ENCODE data around the gene CCND1. TPM values are rescaled to one million over a fixed set of nuclear protein-coding genes. Genes with fewer than 3 reads are reported as not detected.

Gene CCND1
- total and polyA plus RNA-seq, 2 donors, result 7.3 to 33.3 TPM

- no peaks in the 10 kb centered on the region for H3K9me3 ChIP-seq (ENCODE audit: control insufficient read depth in 2 of 2, insufficient read depth in 1 of 2, low read length in 1 of 2)
- 89% methylated on average over 10 of the region's 10 CpGs for WGBS
- peaks cover 0 to 5% of the 10 kb centered on the region in 2 donors for H3K4me1 ChIP-seq (ENCODE audit: control insufficient read depth in 2 of 2, insufficient read depth in 2 of 2, low read length in 2 of 2)
- no peak for DNase-seq (ENCODE audit: low read depth in 6 of 9, low spot score in 9 of 9)
- no peak overlapping the region for H3K27ac ChIP-seq (ENCODE audit: low read depth in 1 of 2, low read length in 1 of 2)
- H3K4me3 ChIP-seq (ENCODE audit: low read length in 2 of 2), result no peak overlapping the region
- H3K36me3 ChIP-seq (ENCODE audit: control insufficient read depth in 2 of 2, insufficient read depth in 2 of 2, low read length in 1 of 2), result no peaks in the 10 kb centered on the region
- H3K27me3 ChIP-seq (ENCODE audit: control insufficient read depth in 2 of 2, insufficient read depth in 1 of 2, low read length in 1 of 2), result peaks cover 31 to 67% of the 10 kb centered on the region in 2 donors
These were observed 56.9 kb downstream of the CCND1 start for GRCh38 chr11:69697861-69698260.

DNA sequence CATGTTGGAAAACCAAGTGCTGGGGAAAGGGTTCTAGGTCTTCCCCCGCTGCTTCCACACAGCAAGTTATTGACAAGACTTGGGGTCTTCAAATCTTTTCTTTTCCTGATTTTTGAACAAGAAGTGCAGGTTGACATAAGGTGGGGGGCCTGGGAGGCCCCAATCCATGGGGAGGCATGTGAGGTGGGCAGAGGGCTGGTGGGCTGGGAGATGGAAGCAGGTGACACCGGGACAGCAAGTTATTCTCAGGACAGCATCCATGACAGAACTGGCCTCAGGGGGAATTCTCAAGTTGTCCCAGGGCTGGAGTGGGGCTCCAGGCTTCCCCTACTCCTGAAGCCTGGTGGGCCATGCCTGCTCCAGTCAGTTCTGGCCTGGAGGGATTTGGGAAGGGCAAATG, 57.4 kb downstream of the CCND1 start:
- Histone ChIP-seq H3K36me3 (ENCODE audit: control insufficient read depth in 2 of 2, insufficient read depth in 2 of 2, low read length in 1 of 2) (no peaks in the 10 kb centered on the region), H3K27me3 (ENCODE audit: control insufficient read depth in 2 of 2, insufficient read depth in 1 of 2, low read length in 1 of 2) (peaks cover 36 to 69% of the 10 kb centered on the region in 2 donors), H3K4me1 (ENCODE audit: control insufficient read depth in 2 of 2, insufficient read depth in 2 of 2, low read length in 2 of 2) (peaks cover 0 to 5% of the 10 kb centered on the region in 2 donors), H3K27ac (ENCODE audit: low read depth in 1 of 2, low read length in 1 of 2) (no peak overlapping the region), H3K9me3 (ENCODE audit: control insufficient read depth in 2 of 2, insufficient read depth in 1 of 2, low read length in 1 of 2) (no peaks in the 10 kb centered on the region), H3K4me3 (ENCODE audit: low read length in 2 of 2) (no peak overlapping the region)
- WGBS, result 85% methylated on average over 2 of the region's 2 CpGs
- no peak for DNase-seq (ENCODE audit: low read depth in 6 of 9, low spot score in 9 of 9)

GRCh38 chr11:69699213-69699612, 58.3 kb downstream of the CCND1 start:
- Histone ChIP-seq H3K4me3 (ENCODE audit: low read length in 2 of 2) (no peak overlapping the region), H3K27me3 (ENCODE audit: control insufficient read depth in 2 of 2, insufficient read depth in 1 of 2, low read length in 1 of 2) (peaks cover 45 to 78% of the 10 kb centered on the region in 2 donors)
- no peak for DNase-seq (ENCODE audit: low read depth in 6 of 9, low spot score in 9 of 9)

GRCh38 chr11:69700278-69701140, 59.6 kb downstream of the CCND1 start:
- 32% methylated on average over 20 of the region's 20 CpGs for WGBS
- H3K4me3 ChIP-seq (ENCODE audit: low read length in 2 of 2), result no peak overlapping the region
- no peaks in the 10 kb centered on the region for H3K36me3 ChIP-seq (ENCODE audit: control insufficient read depth in 2 of 2, insufficient read depth in 2 of 2, low read length in 1 of 2)
- peaks cover 0 to 2% of the 10 kb centered on the region in 2 donors for H3K9me3 ChIP-seq (ENCODE audit: control insufficient read depth in 2 of 2, insufficient read depth in 1 of 2, low read length in 1 of 2)
- peaks cover 58 to 86% of the 10 kb centered on the region in 2 donors for H3K27me3 ChIP-seq (ENCODE audit: control insufficient read depth in 2 of 2, insufficient read depth in 1 of 2, low read length in 1 of 2)
- DNase-seq (ENCODE audit: low read depth in 6 of 9, low spot score in 9 of 9), result no peak
- no peak overlapping the region for H3K27ac ChIP-seq (ENCODE audit: low read depth in 1 of 2, low read length in 1 of 2)
- peaks cover 0 to 5% of the 10 kb centered on the region in 2 donors for H3K4me1 ChIP-seq (ENCODE audit: control insufficient read depth in 2 of 2, insufficient read depth in 2 of 2, low read length in 2 of 2)

More at GRCh38 chr11:69699213-69699612, 58.3 kb downstream of the CCND1 start:
- no peak overlapping the region for H3K27ac ChIP-seq (ENCODE audit: low read depth in 1 of 2, low read length in 1 of 2)
- H3K36me3 ChIP-seq (ENCODE audit: control insufficient read depth in 2 of 2, insufficient read depth in 2 of 2, low read length in 1 of 2), result no peaks in the 10 kb centered on the region
- H3K9me3 ChIP-seq (ENCODE audit: control insufficient read depth in 2 of 2, insufficient read depth in 1 of 2, low read length in 1 of 2), result peaks cover 0 to 1% of the 10 kb centered on the region in 2 donors
- 93% methylated on average over 13 of the region's 13 CpGs for WGBS
- peaks cover 0 to 5% of the 10 kb centered on the region in 2 donors for H3K4me1 ChIP-seq (ENCODE audit: control insufficient read depth in 2 of 2, insufficient read depth in 2 of 2, low read length in 2 of 2)

DNA sequence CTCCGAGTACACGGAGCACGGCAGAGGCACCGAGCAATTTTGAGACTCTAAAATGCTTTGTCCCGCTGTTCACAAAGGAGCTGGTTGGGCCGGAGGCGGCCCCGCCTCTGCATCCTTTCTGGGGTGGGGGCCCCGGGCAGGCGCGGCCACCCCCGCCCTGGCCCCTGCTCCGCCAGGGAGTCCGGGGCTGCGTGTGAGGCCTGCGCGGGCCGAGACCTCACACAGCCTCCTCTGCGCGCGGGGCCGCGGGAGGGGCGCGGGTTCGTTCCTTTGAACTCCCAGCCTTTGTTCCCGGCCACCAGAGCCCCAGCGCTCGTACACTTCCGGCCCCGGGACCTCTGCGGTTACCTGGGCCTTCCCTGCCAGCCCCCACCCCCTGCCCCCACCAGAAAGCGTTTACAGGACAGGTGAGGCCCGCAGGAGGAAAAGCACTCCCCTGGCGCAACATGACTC, 61.3 kb downstream of the CCND1 start:
- WGBS, result 2% methylated on average over 35 of the region's 35 CpGs
- no peak overlapping the region for H3K4me3 ChIP-seq (ENCODE audit: low read length in 2 of 2)
- peaks cover 0 to 2% of the 10 kb centered on the region in 2 donors for H3K9me3 ChIP-seq (ENCODE audit: control insufficient read depth in 2 of 2, insufficient read depth in 1 of 2, low read length in 1 of 2)
- no peak for DNase-seq (ENCODE audit: low read depth in 6 of 9, low spot score in 9 of 9)
- no peak overlapping the region for H3K27ac ChIP-seq (ENCODE audit: low read depth in 1 of 2, low read length in 1 of 2)
- peaks cover 75 to 96% of the 10 kb centered on the region in 2 donors for H3K27me3 ChIP-seq (ENCODE audit: control insufficient read depth in 2 of 2, insufficient read depth in 1 of 2, low read length in 1 of 2)
- H3K36me3 ChIP-seq (ENCODE audit: control insufficient read depth in 2 of 2, insufficient read depth in 2 of 2, low read length in 1 of 2), result no peaks in the 10 kb centered on the region
- H3K4me1 ChIP-seq (ENCODE audit: control insufficient read depth in 2 of 2, insufficient read depth in 2 of 2, low read length in 2 of 2), result peaks cover 0 to 5% of the 10 kb centered on the region in 2 donors

DNA sequence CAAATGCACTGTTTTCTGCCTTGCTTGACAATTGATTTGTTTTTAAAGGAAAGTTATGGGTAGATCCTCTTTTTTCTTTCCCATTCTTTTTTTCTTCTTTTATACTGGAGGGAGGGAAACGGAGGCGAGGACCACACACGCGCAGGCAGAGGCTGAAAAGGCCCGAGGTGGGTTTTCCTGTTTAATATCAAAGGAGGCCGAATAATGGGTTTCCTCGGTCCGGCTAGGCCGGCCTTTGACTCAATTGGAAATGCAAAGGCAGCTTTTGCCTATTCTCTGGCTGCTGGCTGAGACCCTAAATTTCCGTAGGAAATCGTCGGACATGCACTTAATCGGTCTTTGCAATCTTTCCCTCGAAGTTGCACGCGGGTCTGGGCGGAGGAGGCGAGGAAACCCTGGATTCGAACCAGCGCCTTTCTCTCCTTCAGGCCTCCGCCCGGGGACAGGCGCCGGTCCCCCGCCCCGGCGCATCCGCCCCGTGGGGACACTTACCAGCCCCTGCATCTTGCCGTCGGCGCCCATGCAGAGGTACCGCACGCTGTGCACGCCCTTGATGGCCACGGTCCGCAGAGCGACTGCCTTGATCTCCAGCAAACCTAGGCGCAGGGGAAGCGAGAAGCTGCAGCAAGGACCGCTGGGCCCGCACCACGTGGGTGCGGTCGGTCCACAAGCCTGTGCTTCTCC, 62.0 kb downstream of the CCND1 start:
- H3K4me1 ChIP-seq (ENCODE audit: control insufficient read depth in 2 of 2, insufficient read depth in 2 of 2, low read length in 2 of 2), result peaks cover 0 to 5% of the 10 kb centered on the region in 2 donors
- no peak overlapping the region for H3K27ac ChIP-seq (ENCODE audit: low read depth in 1 of 2, low read length in 1 of 2)
- no peaks in the 10 kb centered on the region for H3K36me3 ChIP-seq (ENCODE audit: control insufficient read depth in 2 of 2, insufficient read depth in 2 of 2, low read length in 1 of 2)
- no peak for DNase-seq (ENCODE audit: low read depth in 6 of 9, low spot score in 9 of 9)
- no peak overlapping the region for H3K4me3 ChIP-seq (ENCODE audit: low read length in 2 of 2)
- peaks cover 0 to 2% of the 10 kb centered on the region in 2 donors for H3K9me3 ChIP-seq (ENCODE audit: control insufficient read depth in 2 of 2, insufficient read depth in 1 of 2, low read length in 1 of 2)
- H3K27me3 ChIP-seq (ENCODE audit: control insufficient read depth in 2 of 2, insufficient read depth in 1 of 2, low read length in 1 of 2), result peaks cover 76 to 92% of the 10 kb centered on the region in 2 donors
- WGBS, result 5% methylated on average over 45 of the region's 45 CpGs

DNA sequence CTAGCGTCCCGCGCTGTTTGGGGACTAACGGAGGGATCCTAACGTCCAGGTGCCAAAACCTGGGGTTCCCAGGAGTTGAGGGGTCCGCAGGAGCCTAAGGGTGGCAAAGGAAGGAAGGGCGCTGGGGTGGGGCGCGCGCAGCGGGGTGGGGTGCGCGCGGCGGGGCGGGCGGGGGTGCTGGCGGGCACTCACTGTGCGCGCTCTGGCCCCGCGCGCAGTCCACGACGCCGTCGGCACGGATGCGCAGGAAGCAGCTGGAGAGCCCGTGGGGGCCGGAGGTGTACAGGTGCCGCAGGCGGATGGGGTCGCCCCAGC, 62.5 kb downstream of the CCND1 start:
- DNase-seq (ENCODE audit: low read depth in 6 of 9, low spot score in 9 of 9), result no peak
- Histone ChIP-seq H3K4me1 (ENCODE audit: control insufficient read depth in 2 of 2, insufficient read depth in 2 of 2, low read length in 2 of 2) (peaks cover 0 to 5% of the 10 kb centered on the region in 2 donors), H3K9me3 (ENCODE audit: control insufficient read depth in 2 of 2, insufficient read depth in 1 of 2, low read length in 1 of 2) (peaks cover 0 to 2% of the 10 kb centered on the region in 2 donors), H3K36me3 (ENCODE audit: control insufficient read depth in 2 of 2, insufficient read depth in 2 of 2, low read length in 1 of 2) (no peaks in the 10 kb centered on the region), H3K27me3 (ENCODE audit: control insufficient read depth in 2 of 2, insufficient read depth in 1 of 2, low read length in 1 of 2) (peaks cover 76 to 90% of the 10 kb centered on the region in 2 donors), H3K27ac (ENCODE audit: low read depth in 1 of 2, low read length in 1 of 2) (no peak overlapping the region), H3K4me3 (ENCODE audit: low read length in 2 of 2) (no peak overlapping the region)
- WGBS, result 4% methylated on average over 34 of the region's 34 CpGs
